SK-N-SH (cell line): ENCODE measurements around the gene SLC36A2. TPM values are rescaled to one million over a fixed set of nuclear protein-coding genes. Genes with fewer than 3 reads are reported as not detected.

Experiments used
- CTCF ChIA-PET: fragments of 300-600, 350-600 bp; formaldehyde crosslinking; extraction: SDS; loops from one replicate; lab custom pipeline; 2021; lab: Yijun Ruan, JAX
- POLR2A ChIA-PET: fragments of 350-600 bp; sonication (Branson Sonifier 250); formaldehyde crosslinking; extraction: SDS; loops from one replicate; lab custom pipeline; 2020; ENCODE audit warnings: antibody characterized with exemption, inconsistent platforms; lab: Yijun Ruan, JAX
- DNase-seq: peaks from one replicate; pipeline ENCODE4 v3.0.0; 2012
- H2AFZ ChIP-seq: fragments of 200-600 bp; sonication (generic); 2 replicates; pipeline ENCODE4 v1.8.1; 2016; ENCODE audit warnings: antibody characterized with exemption, mild to moderate bottlenecking, low read depth
- H3F3A ChIP-seq: fragments of 200-600 bp; sonication (generic); replicated peaks from 2 replicates; pipeline ENCODE3; 2016; ENCODE audit warnings: antibody characterized with exemption, mild to moderate bottlenecking; ENCODE audit not compliant: insufficient read depth
- H3K27ac ChIP-seq, 2 experiments: fragments of 200-500 bp in 1 of 2; fragments of 200-600 bp in 1 of 2; sonication (Bioruptor generic) in 1 of 2; sonication (generic), shearing (Covaris generic) in 1 of 2; 2 replicates each; pipeline versions ENCODE4 v1.5.1 to v1.6.1; 2014 to 2016; ENCODE audit warnings: low read depth in 2 of 2, inconsistent platforms in 1 of 2, low read length in 1 of 2, mild to moderate bottlenecking in 1 of 2, mixed read lengths in 1 of 2
- H3K27me3 ChIP-seq: fragments of 200-600 bp; sonication (generic), shearing (Covaris generic); 2 replicates; pipeline ENCODE4 v1.6.1; 2016; ENCODE audit warnings: mixed run types; ENCODE audit not compliant: insufficient read depth
- H3K36me3 ChIP-seq, 2 experiments: fragments of 200-500 bp in 1 of 2; fragments of 200-600 bp in 1 of 2; sonication (Bioruptor generic) in 1 of 2; sonication (generic) in 1 of 2; replicated peaks in 1 of 2; 2 replicates each; pipeline versions ENCODE3 to v1.5.1; 2014 to 2016; ENCODE audit warnings: low read length in 1 of 2, mild to moderate bottlenecking in 1 of 2; ENCODE audit not compliant: insufficient read depth in 2 of 2, control insufficient read depth in 1 of 2
- H3K4me1 ChIP-seq, 2 experiments: fragments of 200-500 bp in 1 of 2; fragments of 200-600 bp in 1 of 2; sonication (Bioruptor generic) in 1 of 2; sonication (generic), shearing (Covaris generic) in 1 of 2; 2 replicates each; pipeline versions ENCODE4 v1.5.1 to v1.6.1; 2014 to 2016; ENCODE audit warnings: low read depth in 1 of 2, low read length in 1 of 2, mixed run types in 1 of 2; ENCODE audit not compliant: insufficient read depth in 2 of 2, control insufficient read depth in 1 of 2
- H3K4me2 ChIP-seq: fragments of 200-600 bp; sonication (generic), shearing (Covaris generic); 2 replicates; pipeline ENCODE4 v1.6.1; 2017; ENCODE audit warnings: mixed run types
- H3K4me3 ChIP-seq, 2 experiments: fragments of 200-500 bp in 1 of 2; fragments of 200-600 bp in 1 of 2; sonication (Bioruptor generic) in 1 of 2; sonication (generic), shearing (Covaris generic) in 1 of 2; 2 replicates each; pipeline versions ENCODE4 v1.5.1 to v1.8.1; 2014 to 2016; ENCODE audit warnings: low read depth in 2 of 2, inconsistent platforms in 1 of 2, low read length in 1 of 2, mild to moderate bottlenecking in 1 of 2, mixed read lengths in 1 of 2, moderate library complexity in 1 of 2
- H3K79me2 ChIP-seq: fragments of 200-600 bp; sonication (generic); 2 replicates; pipeline ENCODE4 v1.8.1; 2017; ENCODE audit warnings: mild to moderate bottlenecking; ENCODE audit not compliant: insufficient read depth
- H3K9ac ChIP-seq: fragments of 200-600 bp; sonication (generic); 2 replicates; pipeline ENCODE4 v1.6.1; 2017; ENCODE audit warnings: mixed run types
- H3K9me2 ChIP-seq: fragments of 200-600 bp; sonication (generic); 2 replicates; pipeline ENCODE4 v1.6.1; 2017; ENCODE audit warnings: mixed run types
- H3K9me3 ChIP-seq: fragments of 200-600 bp; sonication (generic); 2 replicates; pipeline ENCODE4 v1.6.1; 2017; ENCODE audit warnings: mixed run types, mild to moderate bottlenecking, moderate library complexity
- H4K20me1 ChIP-seq: fragments of 200-600 bp; sonication (generic); 2 replicates; pipeline ENCODE4 v1.6.1; 2017; ENCODE audit warnings: mild to moderate bottlenecking, mixed run types; ENCODE audit not compliant: insufficient read depth
- CHD2 ChIP-seq: fragments of 150-350 bp; IDR thresholded peaks from 2 replicates; pipeline ENCODE4 v1.6.1; 2018; ENCODE audit warnings: low read length; ENCODE audit not compliant: partially characterized antibody
- ELF1 ChIP-seq: IDR thresholded peaks from 2 replicates; pipeline ENCODE4 v1.4.0; 2012
- EP300 ChIP-seq, 2 experiments: IDR thresholded peaks; 2 replicates each; pipeline versions ENCODE4 v1.4.0 to v1.6.1; 2012; ENCODE audit warnings: borderline replicate concordance in 1 of 2, low read depth in 1 of 2, low read length in 1 of 2
- FOXJ3 ChIP-seq: sonication (generic); formaldehyde crosslinking; IDR thresholded peaks from 2 replicates; pipeline ENCODE4 v1.5.1; 2020; ENCODE audit warnings: mild to moderate bottlenecking, missing genetic modification reagents
- FOXM1 ChIP-seq: IDR thresholded peaks from 2 replicates; pipeline ENCODE4 v1.4.0; 2012; ENCODE audit warnings: low read depth, mild to moderate bottlenecking
- GABPA ChIP-seq: IDR thresholded peaks from 2 replicates; pipeline ENCODE4 v1.4.0; 2012; ENCODE audit warnings: low read depth, mild to moderate bottlenecking
- JUND ChIP-seq: IDR thresholded peaks from 2 replicates; pipeline ENCODE4 v1.4.0; 2012
- MEF2A ChIP-seq: IDR thresholded peaks from 2 replicates; pipeline ENCODE4 v1.4.0; 2012; ENCODE audit warnings: low read depth, borderline replicate concordance
- MXI1 ChIP-seq: IDR thresholded peaks from 2 replicates; pipeline ENCODE4 v1.6.1; 2012; ENCODE audit warnings: mild to moderate bottlenecking, low read depth, low read length, improper control_type of control experiment
- POLR2AphosphoS5 ChIP-seq: IDR thresholded peaks from 2 replicates; pipeline ENCODE4 v1.6.1; 2012; ENCODE audit warnings: low read depth, low read length
- RAD21 ChIP-seq: IDR thresholded peaks from 2 replicates; pipeline ENCODE4 v1.6.1; 2012; ENCODE audit warnings: mild to moderate bottlenecking, low read length
- RFX5 ChIP-seq: IDR thresholded peaks from 2 replicates; pipeline ENCODE4 v1.6.1; 2012; ENCODE audit warnings: mild to moderate bottlenecking, improper control_type of control experiment, low read length
- SIN3A ChIP-seq: IDR thresholded peaks from 2 replicates; pipeline ENCODE4 v1.6.1; 2012; ENCODE audit warnings: low read depth, mild to moderate bottlenecking, low read length, moderate library complexity, borderline replicate concordance
- polyA plus RNA-seq, 3 experiments: library from polyadenylated mRNA; depleted of rRNA; stranded (reverse); fragments of >200 nt; gene quantifications; 2 replicates each; pipeline ENCODE4 v1.2.3, GENCODE V29; 2012
- TF ChIP-seq, protein P1 (sequence below): fragments of 150-350 bp; IDR thresholded peaks from 2 replicates; pipeline ENCODE4 v1.6.1; 2017; ENCODE audit warnings: antibody characterized with exemption, low read length, low read depth, borderline replicate concordance
- TF ChIP-seq, protein P2 (sequence below): IDR thresholded peaks from 2 replicates; pipeline ENCODE4; 2012
- TF ChIP-seq, protein P3 (sequence below): fragments of 150-350 bp; IDR thresholded peaks from 2 replicates; pipeline ENCODE4 v1.6.1; 2016; ENCODE audit warnings: mild to moderate bottlenecking, low read depth, low read length
- TF ChIP-seq, protein P4 (sequence below): IDR thresholded peaks from 2 replicates; pipeline ENCODE4 v1.4.0; 2012; ENCODE audit warnings: low read depth, borderline replicate concordance
- TF ChIP-seq, protein P5 (sequence below): IDR thresholded peaks from 2 replicates; pipeline ENCODE4 v1.4.0; 2012; ENCODE audit warnings: low read depth, borderline replicate concordance

Gene SLC36A2
- polyA plus RNA-seq, 1 of the 3 experiments (the other 2 are of a cell fraction) = not detected

DNA sequence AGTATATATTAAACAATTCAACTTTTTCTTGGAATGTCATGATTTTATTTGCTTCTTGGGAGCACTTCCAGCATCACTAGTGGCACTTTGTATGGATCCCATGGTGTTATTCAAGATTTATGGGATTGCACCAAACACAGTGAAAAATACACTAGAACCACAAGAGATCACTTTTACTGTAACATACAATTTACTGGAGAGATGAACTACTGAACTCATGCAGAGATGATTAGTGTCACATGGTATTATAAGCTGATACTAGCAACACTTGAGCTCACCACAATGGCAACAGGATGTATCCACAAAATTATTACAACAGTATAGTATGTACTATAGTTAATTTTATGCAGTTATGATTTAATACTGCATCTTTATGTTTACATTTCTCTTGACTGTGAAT, 16.3 kb upstream of the SLC36A2 start:
- Histone ChIP-seq H3K79me2 (no peaks in the 10 kb centered on the region), H3K4me3 (no peak overlapping the region), H3K9ac (no peak overlapping the region), H3K27me3 (no peaks in the 10 kb centered on the region), H3K4me1 (no peaks in the 10 kb centered on the region), H3K4me2 (no peak overlapping the region), H2AFZ (no peak overlapping the region), H3F3A (no peaks in the 10 kb centered on the region), H3K36me3 (no peaks in the 10 kb centered on the region), H4K20me1 (no peaks in the 10 kb centered on the region), H3K9me2 (no peaks in the 10 kb centered on the region), H3K27ac (no peak overlapping the region), H3K9me3 (no peaks in the 10 kb centered on the region)
- TF ChIP-seq, protein P1, sequence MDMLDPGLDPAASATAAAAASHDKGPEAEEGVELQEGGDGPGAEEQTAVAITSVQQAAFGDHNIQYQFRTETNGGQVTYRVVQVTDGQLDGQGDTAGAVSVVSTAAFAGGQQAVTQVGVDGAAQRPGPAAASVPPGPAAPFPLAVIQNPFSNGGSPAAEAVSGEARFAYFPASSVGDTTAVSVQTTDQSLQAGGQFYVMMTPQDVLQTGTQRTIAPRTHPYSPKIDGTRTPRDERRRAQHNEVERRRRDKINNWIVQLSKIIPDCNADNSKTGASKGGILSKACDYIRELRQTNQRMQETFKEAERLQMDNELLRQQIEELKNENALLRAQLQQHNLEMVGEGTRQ = no peak
- no peak for TF ChIP-seq MXI1
- TF ChIP-seq JUND = no peak
- no peak for TF ChIP-seq EP300 (IDR thresholded peaks at IDR 0.05; ENCODE audit: borderline replicate concordance in 1 of 2, low read depth in 1 of 2, low read length in 1 of 2)
- TF ChIP-seq RAD21 = no peak
- TF ChIP-seq, protein P2, sequence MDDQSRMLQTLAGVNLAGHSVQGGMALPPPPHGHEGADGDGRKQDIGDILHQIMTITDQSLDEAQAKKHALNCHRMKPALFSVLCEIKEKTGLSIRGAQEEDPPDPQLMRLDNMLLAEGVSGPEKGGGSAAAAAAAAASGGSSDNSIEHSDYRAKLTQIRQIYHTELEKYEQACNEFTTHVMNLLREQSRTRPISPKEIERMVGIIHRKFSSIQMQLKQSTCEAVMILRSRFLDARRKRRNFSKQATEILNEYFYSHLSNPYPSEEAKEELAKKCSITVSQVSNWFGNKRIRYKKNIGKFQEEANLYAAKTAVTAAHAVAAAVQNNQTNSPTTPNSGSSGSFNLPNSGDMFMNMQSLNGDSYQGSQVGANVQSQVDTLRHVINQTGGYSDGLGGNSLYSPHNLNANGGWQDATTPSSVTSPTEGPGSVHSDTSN = no peak
- TF ChIP-seq, protein P3, sequence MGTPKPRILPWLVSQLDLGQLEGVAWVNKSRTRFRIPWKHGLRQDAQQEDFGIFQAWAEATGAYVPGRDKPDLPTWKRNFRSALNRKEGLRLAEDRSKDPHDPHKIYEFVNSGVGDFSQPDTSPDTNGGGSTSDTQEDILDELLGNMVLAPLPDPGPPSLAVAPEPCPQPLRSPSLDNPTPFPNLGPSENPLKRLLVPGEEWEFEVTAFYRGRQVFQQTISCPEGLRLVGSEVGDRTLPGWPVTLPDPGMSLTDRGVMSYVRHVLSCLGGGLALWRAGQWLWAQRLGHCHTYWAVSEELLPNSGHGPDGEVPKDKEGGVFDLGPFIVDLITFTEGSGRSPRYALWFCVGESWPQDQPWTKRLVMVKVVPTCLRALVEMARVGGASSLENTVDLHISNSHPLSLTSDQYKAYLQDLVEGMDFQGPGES = no peak
- TF ChIP-seq RFX5 = no peak
- TF ChIP-seq FOXM1 = no peak
- TF ChIP-seq, protein P4, sequence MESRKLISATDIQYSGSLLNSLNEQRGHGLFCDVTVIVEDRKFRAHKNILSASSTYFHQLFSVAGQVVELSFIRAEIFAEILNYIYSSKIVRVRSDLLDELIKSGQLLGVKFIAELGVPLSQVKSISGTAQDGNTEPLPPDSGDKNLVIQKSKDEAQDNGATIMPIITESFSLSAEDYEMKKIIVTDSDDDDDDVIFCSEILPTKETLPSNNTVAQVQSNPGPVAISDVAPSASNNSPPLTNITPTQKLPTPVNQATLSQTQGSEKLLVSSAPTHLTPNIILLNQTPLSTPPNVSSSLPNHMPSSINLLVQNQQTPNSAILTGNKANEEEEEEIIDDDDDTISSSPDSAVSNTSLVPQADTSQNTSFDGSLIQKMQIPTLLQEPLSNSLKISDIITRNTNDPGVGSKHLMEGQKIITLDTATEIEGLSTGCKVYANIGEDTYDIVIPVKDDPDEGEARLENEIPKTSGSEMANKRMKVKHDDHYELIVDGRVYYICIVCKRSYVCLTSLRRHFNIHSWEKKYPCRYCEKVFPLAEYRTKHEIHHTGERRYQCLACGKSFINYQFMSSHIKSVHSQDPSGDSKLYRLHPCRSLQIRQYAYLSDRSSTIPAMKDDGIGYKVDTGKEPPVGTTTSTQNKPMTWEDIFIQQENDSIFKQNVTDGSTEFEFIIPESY = no peak
- TF ChIP-seq FOXJ3 = no peak
- TF ChIP-seq SIN3A = no peak
- TF ChIP-seq POLR2AphosphoS5 = no peak
- TF ChIP-seq GABPA = no peak
- TF ChIP-seq, protein P5, sequence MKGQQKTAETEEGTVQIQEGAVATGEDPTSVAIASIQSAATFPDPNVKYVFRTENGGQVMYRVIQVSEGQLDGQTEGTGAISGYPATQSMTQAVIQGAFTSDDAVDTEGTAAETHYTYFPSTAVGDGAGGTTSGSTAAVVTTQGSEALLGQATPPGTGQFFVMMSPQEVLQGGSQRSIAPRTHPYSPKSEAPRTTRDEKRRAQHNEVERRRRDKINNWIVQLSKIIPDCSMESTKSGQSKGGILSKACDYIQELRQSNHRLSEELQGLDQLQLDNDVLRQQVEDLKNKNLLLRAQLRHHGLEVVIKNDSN = no peak
- TF ChIP-seq ELF1 = no peak
- no peak for TF ChIP-seq MEF2A
- TF ChIP-seq CHD2 = no peak
- ChIA-PET CTCF (interaction anchor here (1.0 kb wide), 1 partner anchor 48 kb away, joined by 3 read pairs; no protein-coding TSS in a partner anchor), POLR2A (no interaction called here)
- no peak for DNase-seq
